A204.1 (cell line): Measurements from ENCODE around the gene DHODH.

Source experiments
- FAIRE-seq: peaks from 2 replicates; lab custom pipeline; 2012; peaks lifted over from hg19 to GRCh38; lab: Jason Lieb, UNC

The DHODH gene

DNA sequence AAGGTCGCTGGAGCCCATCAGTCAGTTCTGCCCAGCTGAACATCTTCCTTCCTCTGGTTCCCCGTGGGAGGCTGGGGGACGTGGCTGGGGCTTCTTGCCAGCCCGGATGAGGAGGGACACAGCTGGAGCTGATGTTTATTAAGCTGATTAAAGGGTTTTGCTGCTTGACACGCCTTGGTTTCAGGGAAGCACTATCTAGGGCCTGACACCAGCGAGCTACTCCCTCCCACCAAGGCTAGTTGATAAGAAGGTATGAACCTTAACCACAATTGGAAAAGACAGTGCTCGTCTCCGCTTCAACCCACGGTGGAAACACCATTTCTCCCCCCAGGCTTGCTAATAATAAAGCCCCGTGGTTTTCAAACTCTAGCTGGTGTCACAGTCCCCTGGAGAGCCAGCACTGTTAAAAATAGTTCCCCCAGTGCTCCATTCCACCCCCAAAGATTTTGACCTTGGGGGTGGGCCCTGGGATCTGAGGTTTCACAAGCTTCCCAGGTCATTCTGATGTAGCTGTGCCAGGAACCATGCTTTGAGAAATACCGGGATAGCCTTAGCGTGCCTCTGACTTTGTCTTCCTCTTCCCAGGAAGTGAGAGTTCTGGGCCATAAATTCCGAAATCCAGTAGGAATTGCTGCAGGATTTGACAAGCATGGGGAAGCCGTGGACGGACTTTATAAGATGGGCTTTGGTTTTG lies 5.5 kb downstream of the DHODH start:
- FAIRE-seq = no peak

DNA sequence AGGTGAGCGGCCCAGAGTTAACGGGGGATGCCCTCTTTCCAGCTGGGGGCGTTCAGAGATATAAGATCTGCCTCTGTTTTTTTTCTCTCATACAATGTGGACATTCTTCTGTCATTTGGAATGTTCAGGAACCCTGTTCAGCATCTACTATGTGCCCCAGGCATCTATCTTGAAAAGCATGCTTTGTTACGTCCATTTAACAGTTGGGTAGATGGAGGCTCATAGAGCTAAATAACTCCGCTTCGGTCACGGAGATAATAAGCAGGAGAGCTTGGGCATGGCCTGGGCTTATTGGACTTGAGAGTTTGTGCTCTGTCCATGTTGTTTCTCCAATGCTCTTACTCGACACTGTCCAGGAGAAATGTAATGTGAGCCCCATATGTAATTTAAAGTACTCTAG lies 6.1 kb downstream of the DHODH start:
- no peak for FAIRE-seq

DNA sequence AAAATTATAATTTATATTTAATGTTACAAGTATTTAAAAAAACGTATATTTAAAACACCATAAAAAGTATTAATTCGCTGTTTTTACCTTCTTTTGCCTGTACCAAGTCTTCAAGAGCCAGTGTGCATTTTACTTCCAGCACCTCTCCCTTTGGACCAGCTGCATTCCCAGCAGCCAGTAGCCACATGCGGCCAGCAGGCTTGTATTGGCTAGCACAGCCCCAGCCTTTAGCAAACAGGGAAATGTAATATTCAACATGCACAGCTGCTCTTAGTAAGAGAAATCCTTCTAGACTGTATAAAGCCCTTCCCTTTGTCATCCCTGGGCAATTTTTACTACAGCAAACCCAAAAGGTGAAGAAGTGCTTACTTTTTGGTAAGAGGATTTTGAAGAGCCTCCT lies 6.6 kb downstream of the DHODH start:
- FAIRE-seq = no peak

DNA sequence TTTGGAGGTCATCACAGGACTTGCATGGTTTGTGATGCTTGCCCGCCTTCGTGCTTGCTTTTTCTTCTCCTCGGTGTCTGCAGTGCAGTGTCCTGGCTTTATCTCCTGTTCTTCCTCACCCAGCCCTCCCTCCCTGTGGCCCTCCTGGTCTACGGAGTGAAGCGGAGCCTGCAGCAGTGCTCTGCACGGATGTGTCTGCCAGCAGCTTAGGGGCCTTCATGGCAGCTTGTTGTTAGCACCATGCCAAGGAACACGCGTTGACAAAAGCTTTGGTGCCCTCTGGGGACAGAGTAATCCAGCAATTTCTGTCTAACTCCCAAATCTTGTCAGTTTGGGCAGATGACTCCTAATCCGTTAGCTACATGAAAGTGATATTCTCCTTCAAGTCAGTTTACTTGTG lies 9.9 kb downstream of the DHODH start:
- FAIRE-seq = no peak

DNA sequence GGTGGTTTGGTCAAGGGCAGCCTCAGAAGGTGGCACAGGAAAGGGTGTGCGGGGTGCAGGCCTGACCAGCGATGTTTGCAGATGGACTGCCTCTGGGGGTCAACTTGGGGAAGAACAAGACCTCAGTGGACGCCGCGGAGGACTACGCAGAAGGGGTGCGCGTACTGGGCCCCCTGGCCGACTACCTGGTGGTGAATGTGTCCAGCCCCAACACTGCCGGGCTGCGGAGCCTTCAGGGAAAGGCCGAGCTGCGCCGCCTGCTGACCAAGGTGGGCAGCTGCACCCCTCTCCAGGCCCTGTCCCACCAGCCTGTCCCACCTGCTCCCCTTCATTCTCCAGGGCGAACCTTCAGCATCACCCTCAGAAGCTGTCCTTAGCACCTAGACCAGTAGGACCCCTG lies 12.5 kb downstream of the DHODH start:
- FAIRE-seq = no peak

DNA sequence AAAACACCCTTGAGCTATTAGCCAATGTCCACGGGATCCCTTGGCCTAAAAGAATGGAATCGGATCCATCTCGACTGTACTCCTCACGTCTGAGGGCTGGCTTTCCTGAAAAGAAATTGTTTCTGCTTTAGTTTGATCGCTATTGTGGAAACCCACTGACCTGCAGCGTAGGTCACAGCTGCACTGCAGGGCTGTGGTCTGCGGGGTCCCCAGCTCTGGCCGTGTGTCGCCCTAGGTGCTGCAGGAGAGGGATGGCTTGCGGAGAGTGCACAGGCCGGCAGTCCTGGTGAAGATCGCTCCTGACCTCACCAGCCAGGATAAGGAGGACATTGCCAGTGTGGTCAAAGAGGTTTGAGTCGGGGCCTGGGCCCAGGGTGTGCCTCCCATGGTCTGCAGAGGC lies 13.6 kb downstream of the DHODH start:
- no peak for FAIRE-seq

DNA sequence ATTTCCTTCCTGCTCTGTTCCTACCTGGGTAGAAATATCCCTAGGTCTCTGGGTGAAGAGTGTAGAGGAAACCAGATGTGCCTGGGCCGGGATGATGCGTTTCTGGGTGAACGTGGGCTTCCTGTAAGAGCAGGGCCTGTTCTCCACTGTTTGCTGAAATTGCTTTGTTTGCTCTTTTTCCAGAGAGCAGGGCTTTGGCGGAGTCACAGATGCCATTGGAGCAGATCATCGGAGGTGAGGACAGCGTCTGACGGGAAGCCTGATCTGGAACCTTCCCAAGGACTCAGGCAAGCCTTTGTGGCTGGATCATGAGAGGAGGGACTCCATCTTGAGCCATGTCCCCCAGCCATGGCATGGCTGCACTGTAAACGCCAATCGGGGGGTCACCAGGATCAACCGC lies 15.4 kb downstream of the DHODH start:
- no peak for FAIRE-seq

DNA sequence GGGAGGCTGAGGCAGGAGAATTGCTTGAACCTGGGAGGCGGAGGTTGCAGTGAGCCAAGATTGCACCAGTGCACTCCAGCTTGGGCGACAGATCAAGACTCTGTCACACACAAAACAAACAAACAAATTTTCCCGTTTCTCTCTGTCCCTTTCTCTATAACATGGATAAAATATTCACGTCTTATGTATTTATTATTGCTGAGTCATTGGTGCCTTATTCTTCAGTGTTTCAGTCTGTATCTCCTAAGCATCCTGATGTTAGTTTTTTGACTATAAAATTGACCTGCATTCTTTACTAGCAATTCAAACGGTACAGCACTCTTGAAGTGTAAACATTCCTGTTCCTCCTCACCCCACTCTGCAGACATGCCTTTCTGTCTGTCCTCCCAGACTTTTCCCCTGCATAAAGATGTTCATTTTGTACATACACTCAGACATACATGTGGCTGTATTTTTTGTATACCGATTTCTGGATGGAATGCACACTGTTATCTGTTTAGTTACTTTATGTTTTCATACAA lies 16.4 kb downstream of the DHODH start:
- FAIRE-seq = no peak

DNA sequence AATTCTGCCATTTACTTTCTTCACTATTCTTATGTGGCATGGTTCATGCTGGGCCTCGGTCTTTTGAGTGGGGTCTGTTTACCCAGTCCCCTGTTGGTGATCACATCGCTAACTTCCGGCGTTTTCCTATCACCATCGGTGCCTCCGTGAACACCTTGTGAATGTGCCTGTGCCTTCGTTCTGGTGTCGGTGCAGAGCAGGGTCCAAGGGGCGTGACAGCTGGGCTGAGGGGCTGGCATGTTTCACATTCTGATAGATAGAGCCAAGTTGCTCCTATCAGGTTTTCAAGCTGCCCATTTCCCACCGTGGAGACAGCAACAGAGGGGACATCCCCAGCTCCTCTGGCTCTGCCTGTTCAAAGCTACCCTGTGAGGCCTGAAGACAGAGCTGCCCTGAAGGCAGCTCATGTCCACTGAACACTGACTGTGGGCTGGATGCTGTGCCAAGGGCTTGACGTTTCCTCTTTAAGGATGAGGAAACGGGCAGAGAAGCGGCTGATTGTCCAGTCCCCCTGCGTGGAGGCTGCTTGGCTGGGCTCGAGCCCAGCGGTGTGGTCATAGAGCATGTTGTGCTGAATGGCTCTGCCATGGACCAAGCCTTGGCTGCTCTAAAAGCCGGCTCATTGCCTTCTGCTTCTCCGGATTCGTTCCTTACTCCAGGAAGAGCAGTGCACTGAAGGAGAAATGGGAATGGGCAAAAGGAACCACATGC lies 17.0 kb downstream of the DHODH start:
- FAIRE-seq = no peak

DNA sequence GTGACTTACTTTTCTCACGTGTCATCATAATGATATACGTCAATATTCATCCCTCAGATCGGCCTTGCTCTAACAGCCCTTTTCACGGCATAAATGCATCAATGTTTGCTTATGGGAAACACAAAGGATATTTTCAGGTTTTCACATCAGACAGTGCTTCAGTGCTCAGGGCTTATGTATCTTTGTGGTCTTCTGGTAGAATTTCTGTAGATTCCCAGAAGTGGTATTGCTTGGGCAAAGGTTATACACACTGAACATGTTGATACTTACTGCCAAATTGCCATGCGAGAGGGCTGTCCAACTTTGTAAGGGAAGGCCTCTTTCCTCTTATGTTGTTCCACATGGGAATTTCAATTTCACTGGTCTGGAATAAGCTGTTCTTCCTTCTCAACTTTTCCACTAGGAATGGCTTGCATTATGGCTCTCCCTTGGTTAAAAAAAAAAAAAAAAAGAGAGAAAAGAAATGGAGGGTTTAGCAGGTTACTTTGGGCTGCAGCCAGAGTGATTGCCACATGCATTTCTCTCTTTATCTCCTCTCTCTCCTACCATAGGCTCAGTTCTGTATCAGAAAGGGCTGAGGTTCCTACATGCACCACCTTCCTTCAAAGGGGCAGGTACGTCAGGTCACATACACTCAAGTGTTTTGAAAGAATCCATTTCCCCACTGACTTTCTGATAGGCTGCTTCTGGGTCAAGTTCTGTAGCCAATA lies 19.3 kb downstream of the DHODH start:
- no peak for FAIRE-seq

DNA sequence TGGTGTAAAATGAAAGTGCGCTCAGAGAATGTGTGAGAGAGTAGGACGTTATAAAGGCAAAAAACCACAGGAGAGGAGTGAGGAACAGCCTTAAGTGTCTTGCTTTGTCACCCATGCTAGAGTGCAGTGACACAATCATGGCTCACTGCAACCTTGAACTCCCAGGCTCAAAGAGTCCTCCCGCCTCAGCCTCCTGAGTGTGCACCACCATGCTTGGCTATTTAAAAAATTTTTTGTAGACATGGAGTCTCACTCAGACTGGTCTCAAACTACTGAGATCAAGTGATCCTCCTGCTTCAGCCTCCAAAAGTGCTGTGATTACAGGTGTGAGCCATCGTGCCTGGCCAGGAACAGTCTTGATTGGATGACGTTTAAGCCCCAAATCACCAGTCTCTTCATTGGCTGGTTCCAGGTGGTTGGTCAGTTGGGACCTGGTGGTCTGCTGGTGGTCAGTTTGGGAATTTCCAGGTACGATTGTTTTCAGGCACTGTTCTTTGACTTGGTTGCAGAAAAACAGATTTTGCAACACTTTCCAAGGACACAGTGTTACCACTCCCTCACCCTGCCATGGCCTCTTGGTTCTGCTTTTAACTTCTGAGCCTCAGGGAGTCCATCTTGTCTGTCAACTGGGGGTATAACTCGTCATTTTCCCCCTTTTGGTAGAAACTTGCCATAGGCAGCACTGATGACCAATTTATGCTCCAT lies 21.2 kb downstream of the DHODH start:
- no peak for FAIRE-seq

DNA sequence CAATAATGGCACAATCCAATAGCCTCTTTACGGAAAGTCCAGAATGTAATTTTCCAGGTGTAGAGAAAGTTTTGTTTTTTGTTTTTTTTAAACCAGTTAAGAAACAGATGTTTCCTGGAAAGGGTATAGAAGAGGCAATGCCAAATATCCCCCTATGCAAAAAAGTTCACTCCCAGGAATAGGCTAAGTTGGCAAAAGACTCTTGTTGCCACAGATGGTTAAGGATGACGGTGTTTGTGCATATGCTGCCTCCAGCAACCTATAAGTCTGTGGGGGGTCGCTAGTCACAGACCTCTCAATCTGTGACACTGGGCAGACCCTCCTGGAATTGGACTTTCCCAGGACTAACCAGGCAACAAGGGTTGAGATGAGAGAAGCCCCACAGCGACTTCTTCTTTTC lies 24.9 kb downstream of the DHODH start:
- no peak for FAIRE-seq

DNA sequence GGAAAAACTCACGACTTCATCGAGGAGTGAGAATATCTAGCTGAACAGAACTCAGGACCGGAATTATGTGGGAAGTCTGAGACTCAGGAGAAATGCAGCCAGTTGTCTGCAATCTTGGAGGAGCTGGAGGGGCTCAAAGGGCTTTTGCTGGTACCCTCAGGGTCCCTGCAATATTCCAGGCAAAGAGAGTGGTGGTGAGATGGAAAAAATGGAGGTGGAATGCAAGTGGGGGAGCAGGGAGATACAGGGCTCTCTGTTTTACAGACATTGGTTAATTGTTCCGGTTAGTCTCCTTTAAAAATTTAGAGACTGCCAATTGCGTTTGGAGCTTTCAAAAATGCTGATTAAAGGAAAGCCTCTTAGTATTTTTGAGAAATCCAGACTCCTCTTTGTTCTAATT lies 27.6 kb downstream of the DHODH start:
- FAIRE-seq = no peak

DNA sequence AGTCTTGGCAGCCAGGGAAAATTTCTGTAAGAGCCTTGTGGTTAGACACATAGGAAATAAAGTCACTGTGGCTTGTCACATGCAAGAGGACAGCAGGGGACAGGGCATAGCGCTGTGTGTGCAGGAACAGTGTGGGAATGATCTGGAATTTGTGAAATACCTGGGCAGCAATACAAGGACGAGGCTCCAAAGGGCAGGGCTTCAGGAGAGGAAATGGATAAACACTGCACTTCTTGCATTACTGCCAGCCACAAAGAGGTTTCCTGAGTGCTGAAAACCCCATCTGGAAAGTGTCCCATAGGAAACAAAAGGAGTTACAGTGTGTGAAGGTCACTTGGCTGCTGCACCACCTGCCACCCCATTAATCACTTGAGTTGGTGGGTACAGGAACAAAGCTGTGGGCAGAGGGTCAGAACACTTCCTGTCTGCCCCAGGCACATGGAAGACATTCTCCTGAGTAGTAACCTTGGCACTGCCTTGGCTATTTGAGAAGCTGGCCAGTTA lies 33.7 kb downstream of the DHODH start:
- no peak for FAIRE-seq

DNA sequence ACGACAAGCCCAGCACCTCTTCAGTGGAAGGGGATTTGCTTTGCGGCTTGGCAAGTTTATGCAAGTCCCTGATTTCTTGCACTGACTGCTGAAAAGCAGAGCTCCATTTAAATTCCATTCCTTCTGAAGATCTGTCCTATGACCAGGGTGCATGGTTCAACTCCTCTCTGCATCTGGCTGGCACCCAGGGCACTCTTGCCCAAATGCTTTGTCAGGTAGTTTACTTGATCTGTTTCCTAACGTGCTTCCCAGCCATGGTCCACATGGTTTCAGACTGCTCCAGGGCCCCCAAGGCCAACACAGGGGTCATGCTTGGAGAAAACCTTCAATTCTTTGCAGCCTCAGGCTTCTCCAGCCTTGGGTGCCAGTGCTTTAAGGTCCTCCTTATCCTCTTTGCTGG lies 34.5 kb downstream of the DHODH start:
- no peak for FAIRE-seq

DNA sequence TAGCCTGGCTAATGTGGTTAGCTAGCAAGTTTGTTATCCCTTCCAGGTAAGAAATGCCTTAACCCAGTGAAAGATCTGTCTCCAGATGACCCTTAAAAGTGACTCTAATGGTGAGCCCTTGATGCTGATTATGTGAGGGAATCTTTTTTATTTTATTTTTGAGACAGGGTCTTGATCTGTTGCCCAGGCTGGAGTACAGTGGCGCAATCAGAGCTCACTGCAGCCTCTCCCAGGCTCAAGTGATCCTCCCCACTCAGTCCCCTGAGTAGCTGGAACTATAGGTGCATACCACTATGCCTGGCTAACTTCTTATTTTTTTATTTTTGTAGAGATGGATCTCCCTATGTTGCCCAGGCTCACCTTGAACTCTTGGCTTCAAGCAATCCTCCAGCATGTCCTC lies 35.0 kb downstream of the DHODH start:
- FAIRE-seq = no peak

DNA sequence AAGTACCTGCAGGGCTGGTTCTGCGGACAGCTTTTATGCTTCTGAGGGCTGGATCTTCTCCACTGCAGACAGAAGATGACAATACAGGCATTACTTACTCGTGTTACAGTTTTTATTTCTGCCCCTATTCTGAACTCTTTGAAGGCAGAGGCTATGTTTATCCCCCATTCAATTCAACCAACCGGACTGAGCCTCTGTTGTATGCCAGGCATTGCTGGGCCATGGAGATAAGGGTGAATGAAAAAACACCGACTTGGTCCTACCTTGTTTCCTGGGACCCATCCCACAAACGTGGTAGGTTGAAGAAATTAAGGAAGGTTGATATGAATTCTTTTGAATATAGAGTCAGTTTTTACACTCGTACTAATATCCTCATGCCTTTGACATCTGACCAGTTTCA lies 35.8 kb downstream of the DHODH start:
- no peak for FAIRE-seq

DNA sequence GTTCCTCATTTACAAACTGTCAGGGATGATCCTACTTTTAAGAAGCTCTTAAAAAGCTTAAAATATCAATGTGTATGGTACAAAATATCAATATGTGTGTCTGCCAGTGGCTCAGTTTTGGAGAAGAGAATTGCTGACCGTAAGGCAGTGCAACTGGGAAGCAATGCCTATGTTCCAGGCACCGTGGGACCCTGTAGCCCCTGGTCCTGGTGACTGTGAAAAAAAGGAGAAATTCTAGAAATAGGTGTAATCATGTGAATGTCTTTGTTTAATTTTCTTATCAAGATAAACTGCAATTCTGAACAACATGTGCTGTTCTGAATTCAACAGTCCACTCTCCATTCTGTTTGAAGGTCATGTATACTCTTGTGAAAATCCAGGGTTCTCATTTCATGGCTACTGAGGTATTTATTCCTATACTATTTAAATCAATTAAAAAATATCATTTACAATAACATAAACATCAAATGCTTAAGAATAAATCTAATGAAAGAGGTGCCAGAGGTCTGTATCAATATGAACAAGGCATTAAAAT lies 36.3 kb downstream of the DHODH start:
- FAIRE-seq = no peak

DNA sequence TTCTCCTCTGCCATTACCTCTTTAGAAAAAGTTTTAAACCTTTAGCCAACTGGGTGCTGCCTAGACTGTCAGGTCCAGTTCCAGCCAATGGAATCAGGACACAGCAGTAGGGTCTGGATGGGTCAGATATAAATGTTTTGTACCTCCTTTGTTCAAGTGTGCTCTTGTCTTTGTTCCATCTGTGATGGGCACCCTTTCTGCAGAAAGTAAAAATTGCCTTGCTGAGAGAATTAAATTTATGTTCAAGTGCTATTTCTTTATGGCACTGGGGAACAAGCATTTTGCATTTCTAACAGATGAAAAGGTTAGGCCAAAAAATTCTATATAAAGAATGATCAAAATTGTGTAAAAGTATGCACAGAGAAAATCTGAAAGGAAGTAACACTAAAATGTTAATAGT lies 40.6 kb downstream of the DHODH start:
- FAIRE-seq = no peak

DNA sequence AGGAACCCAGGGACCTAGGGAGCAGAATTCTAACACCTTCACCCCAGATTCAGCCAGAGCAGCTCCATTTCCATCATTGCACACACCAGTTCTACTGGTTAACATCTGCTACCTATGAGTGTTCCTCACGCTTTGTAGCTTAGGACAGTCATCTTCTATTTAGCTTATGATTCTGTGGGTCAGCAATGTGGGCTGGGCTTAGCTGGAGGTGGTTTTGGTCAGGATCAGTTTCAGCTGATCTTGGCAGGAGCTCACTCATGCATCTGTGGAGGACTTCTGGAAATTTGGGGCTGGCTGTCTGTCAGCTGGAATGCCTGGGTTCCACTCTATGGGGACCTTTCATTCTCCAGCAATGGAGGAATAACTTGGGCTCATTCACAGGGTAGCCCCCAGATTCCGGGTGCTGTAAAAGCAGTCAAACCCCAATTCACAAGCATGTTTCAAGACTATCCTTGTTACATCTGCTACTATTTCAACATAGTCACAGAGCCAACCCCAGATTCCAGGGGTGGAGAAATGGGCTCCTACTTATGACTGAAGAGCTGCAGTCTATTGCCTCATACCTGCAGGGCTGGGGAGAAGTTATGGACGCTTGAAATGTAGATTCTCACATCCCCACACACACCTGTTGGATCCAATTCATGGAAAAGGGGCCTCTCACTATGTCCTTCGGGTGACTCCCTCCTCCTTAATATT lies 42.4 kb downstream of the DHODH start:
- FAIRE-seq = no peak

DNA sequence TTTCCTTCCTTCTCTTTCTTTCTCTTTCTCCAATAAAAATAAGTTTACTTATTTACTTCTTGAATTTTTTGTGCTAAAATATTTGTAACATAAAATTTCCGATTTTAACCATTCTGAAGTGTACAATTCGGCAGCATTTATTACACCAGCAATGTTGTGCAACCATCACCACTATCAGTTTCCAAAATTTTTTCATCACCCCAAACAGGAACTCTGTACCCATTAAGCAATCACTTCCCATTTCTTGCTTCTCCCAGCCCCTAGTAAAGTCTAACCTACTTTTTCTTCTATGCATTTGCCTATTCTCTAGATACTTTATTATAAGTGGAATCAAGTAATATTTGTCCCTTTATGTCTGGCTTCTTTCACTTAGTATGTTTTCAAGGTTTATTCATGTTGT lies 43.3 kb downstream of the DHODH start:
- FAIRE-seq = no peak
